HCT116 (cell line): ENCODE results near the gene TLN1. TPM values are rescaled to one million over a fixed set of nuclear protein-coding genes. Genes with fewer than 3 reads are reported as not detected.

Experiments
- ATAC-seq: fragments of 200-7000 bp; cut with Tn5 transposase; 2 replicates; pipeline ENCODE4 v1.9.1; 2020; ENCODE audit warnings: mild to moderate bottlenecking, moderate library complexity
- BruUV-seq: library from RNA; stranded (reverse); fragments of 400-500 nt; replicated peaks from 2 replicates; lab custom pipeline; 2021; lab: Mats Ljungman, UMichigan
- CTCF ChIA-PET: fragments of 300-600 bp; sonication (Branson Sonifier 250); formaldehyde crosslinking; loops from one replicate; lab custom pipeline; 2021; ENCODE audit warnings: antibody characterized with exemption; lab: Charles Lee
- POLR2A ChIA-PET: fragments of 300-600, 350-600 bp; sonication (Branson Sonifier 250); formaldehyde crosslinking; loops from one replicate; lab custom pipeline; 2021; ENCODE audit warnings: antibody characterized with exemption; lab: Charles Lee
- RAD21 ChIA-PET, 2 experiments: fragments of 300-600 bp; sonication (Branson Sonifier 250); formaldehyde crosslinking; loops; one replicate each; lab custom pipeline; 2023; ENCODE audit warnings: low total read pairs in 2 of 2; ENCODE audit not compliant: uncharacterized antibody in 2 of 2, unreplicated experiment in 2 of 2, low non-redundant PET in 1 of 2; lab: Charles Lee
- DNase-seq: peaks from one replicate; pipeline ENCODE4 v3.0.0-alpha.2; 2010; ENCODE audit warnings: low read depth, low spot score
- H2AFZ ChIP-seq: fragments of 200-600 bp; shearing (Covaris generic), sonication (generic); 2 replicates; pipeline ENCODE4 v1.6.1; 2017; ENCODE audit warnings: low read depth, mixed run types, mixed read lengths, antibody characterized with exemption, low read length; ENCODE audit not compliant: poor library complexity, severe bottlenecking
- H3K27ac ChIP-seq: 2 replicates; pipeline ENCODE4 v1.5.1; 2012; ENCODE audit warnings: low read depth, low read length
- H3K27me3 ChIP-seq: fragments of 200-600 bp; sonication (generic); 2 replicates; pipeline ENCODE4 v1.6.1; 2016; ENCODE audit warnings: mixed run types, low read length, mixed read lengths; ENCODE audit not compliant: insufficient read depth
- H3K36me3 ChIP-seq, 2 experiments: fragments of 200-500 bp in 1 of 2; fragments of 200-600 bp in 1 of 2; sonication (Bioruptor generic) in 1 of 2; sonication (generic) in 1 of 2; 2 replicates each; pipeline versions ENCODE4 v1.5.1 to v1.6.1; 2014 to 2016; ENCODE audit warnings: low read length in 2 of 2, inconsistent platforms in 1 of 2, mixed read lengths in 1 of 2, mixed run types in 1 of 2; ENCODE audit not compliant: insufficient read depth in 2 of 2, control insufficient read depth in 1 of 2
- H3K4me1 ChIP-seq, 2 experiments: fragments of 200-600 bp in 1 of 2; sonication (generic) in 1 of 2; 2 replicates each; pipeline versions ENCODE4 v1.5.1 to v1.6.1; 2012 to 2017; ENCODE audit warnings: low read length in 2 of 2, inconsistent platforms in 1 of 2, mild to moderate bottlenecking in 1 of 2, mixed read lengths in 1 of 2, mixed run types in 1 of 2, moderate library complexity in 1 of 2; ENCODE audit not compliant: insufficient read depth in 2 of 2, control insufficient read depth in 1 of 2
- H3K4me2 ChIP-seq: fragments of 200-600 bp; sonication (generic); 2 replicates; pipeline ENCODE4 v1.6.1; 2017; ENCODE audit warnings: mixed run types, low read length, mixed read lengths
- H3K4me3 ChIP-seq, 2 experiments: fragments of 200-600 bp in 1 of 2; sonication (generic) in 1 of 2; replicated peaks in 1 of 2; 2 replicates each; pipeline ENCODE4 v1.5.1; 2011 to 2016; ENCODE audit warnings: low read length in 2 of 2, control low read depth in 1 of 2, low read depth in 1 of 2, mild to moderate bottlenecking in 1 of 2, mixed read lengths in 1 of 2, mixed run types in 1 of 2
- H3K79me2 ChIP-seq: fragments of 200-600 bp; sonication (generic); 2 replicates; pipeline ENCODE4 v1.6.1; 2017; ENCODE audit warnings: mild to moderate bottlenecking, mixed run types, low read length, moderate library complexity, mixed read lengths; ENCODE audit not compliant: insufficient read depth
- H3K9ac ChIP-seq: fragments of 200-600 bp; sonication (generic); 2 replicates; pipeline ENCODE4 v1.6.1; 2016; ENCODE audit warnings: low read length, mixed read lengths
- H3K9me2 ChIP-seq: fragments of 200-600 bp; sonication (generic), shearing (Covaris generic); 2 replicates; pipeline ENCODE4 v1.6.1; 2017; ENCODE audit warnings: mixed run types, mild to moderate bottlenecking, moderate library complexity; ENCODE audit not compliant: insufficient read depth
- H3K9me3 ChIP-seq, 2 experiments: fragments of 200-500 bp in 1 of 2; fragments of 200-600 bp in 1 of 2; sonication (Bioruptor generic) in 1 of 2; sonication (generic) in 1 of 2; 2 replicates each; pipeline ENCODE4 v1.6.1; 2014 to 2017; ENCODE audit warnings: low read length in 2 of 2, mixed read lengths in 2 of 2, inconsistent platforms in 1 of 2, low read depth in 1 of 2, mild to moderate bottlenecking in 1 of 2, mixed run types in 1 of 2, moderate library complexity in 1 of 2; ENCODE audit not compliant: control insufficient read depth in 1 of 2, insufficient read depth in 1 of 2
- H4K20me1 ChIP-seq: fragments of 200-600 bp; sonication (generic), shearing (Covaris generic); 2 replicates; pipeline ENCODE4 v1.6.1; 2017; ENCODE audit warnings: mixed run types, mild to moderate bottlenecking, moderate library complexity; ENCODE audit not compliant: insufficient read depth
- CBX3 ChIP-seq: IDR thresholded peaks from 2 replicates; pipeline ENCODE4 v1.6.1; 2012; ENCODE audit warnings: low read depth
- CTCF ChIP-seq, 3 experiments: fragments of 200-600 bp in 1 of 3; sonication (generic) in 1 of 3; IDR thresholded peaks in 2 of 3; conservative IDR thresholded peaks in 1 of 3; 2 replicates each; pipeline ENCODE4 v1.5.1; 2012 to 2017; ENCODE audit warnings: low read depth in 2 of 3, low read length in 2 of 3, antibody characterized with exemption in 1 of 3, borderline replicate concordance in 1 of 3, control low read depth in 1 of 3, mild to moderate bottlenecking in 1 of 3, mixed read lengths in 1 of 3, mixed run types in 1 of 3, moderate library complexity in 1 of 3; ENCODE audit not compliant: insufficient read depth in 1 of 3
- EGR1 ChIP-seq: IDR thresholded peaks from 2 replicates; pipeline ENCODE4 v1.6.1; 2012; ENCODE audit warnings: low read depth
- EZH2phosphoT487 ChIP-seq: fragments of 200-600 bp; IDR thresholded peaks from 2 replicates; pipeline ENCODE4 v1.6.1; 2018; ENCODE audit warnings: antibody characterized with exemption, borderline replicate concordance
- FOSL1 ChIP-seq: IDR thresholded peaks from 2 replicates; pipeline ENCODE4 v1.6.1; 2012; ENCODE audit warnings: low read depth
- JUND ChIP-seq: IDR thresholded peaks from 2 replicates; pipeline ENCODE4 v1.6.1; 2012
- POLR2A ChIP-seq: IDR thresholded peaks from 2 replicates; pipeline ENCODE4 v1.7.0; 2011; ENCODE audit warnings: borderline replicate concordance; ENCODE audit not compliant: insufficient read depth, insufficient read length; ENCODE audit errors: extremely low read depth
- POLR2AphosphoS5 ChIP-seq: IDR thresholded peaks from 2 replicates; pipeline ENCODE4 v1.6.1; 2011; ENCODE audit warnings: mild to moderate bottlenecking, low read depth, low read length, moderate library complexity
- RAD21 ChIP-seq: IDR thresholded peaks from 2 replicates; pipeline ENCODE4 v1.6.1; 2012; ENCODE audit warnings: low read depth, mild to moderate bottlenecking
- SIN3A ChIP-seq: IDR thresholded peaks from 2 replicates; pipeline ENCODE4 v1.6.1; 2012; ENCODE audit warnings: low read depth
- TCF7L2 ChIP-seq: IDR thresholded peaks from 2 replicates; pipeline ENCODE4 v1.7.0; 2011; ENCODE audit warnings: borderline replicate concordance, inconsistent platforms; ENCODE audit not compliant: insufficient read depth, insufficient read length; ENCODE audit errors: extremely low read depth
- YY1 ChIP-seq: IDR thresholded peaks from 2 replicates; pipeline ENCODE4 v1.6.1; 2011; ENCODE audit warnings: low read length, low read depth, moderate library complexity, mild to moderate bottlenecking; ENCODE audit not compliant: insufficient replicate concordance; ENCODE audit errors: extremely low read depth
- ZBTB33 ChIP-seq: IDR thresholded peaks from 2 replicates; pipeline ENCODE4 v1.6.1; 2011; ENCODE audit warnings: mild to moderate bottlenecking, low read length, moderate library complexity; ENCODE audit not compliant: insufficient replicate concordance; ENCODE audit errors: extremely low read depth
- ZFX ChIP-seq: fragments of 450-650 bp; IDR thresholded peaks from 2 replicates; pipeline ENCODE4 v1.6.1; 2017
- intact Hi-C: fragments of 100-400 bp; cut with micrococcal nuclease; formaldehyde crosslinking; loops from 2 replicates; pipeline ENCODE4 v1.10.0; 2022
- total RNA-seq: library from RNA; stranded (reverse); gene quantifications from one replicate; pipeline ENCODE4 v1.2.1, GENCODE V29; 2021; ENCODE audit not compliant: unreplicated experiment

Gene TLN1
- total RNA-seq, 1 experiment from 2014 or later = 144 TPM

- H3K27ac ChIP-seq = no peak overlapping the region
- H3K27me3 ChIP-seq = no peaks in the 10 kb centered on the region
- CTCF ChIA-PET = interaction anchor here (1.1 kb wide), 1 partner anchor 13 kb away, joined by 3 read pairs; no protein-coding TSS in a partner anchor
- BruUV-seq = no TSS peak
- H3K36me3 ChIP-seq = peaks cover 50 to 57% of the 10 kb centered on the region in 2 experiments
- ATAC-seq (no peak), DNase-seq (no peak)
- H3K9me3 ChIP-seq = no peaks in the 10 kb centered on the region
- H4K20me1 ChIP-seq = peaks cover 7% of the 10 kb centered on the region; the same call in 1 of the 2 replicates
- H3K9me2 ChIP-seq = no peaks in the 10 kb centered on the region
- no peak overlapping the region for H3K9ac ChIP-seq
- no peak for TF ChIP-seq ZBTB33
- TF ChIP-seq CBX3 = no peak
- TF ChIP-seq JUND = no peak
- no peak for TF ChIP-seq EGR1
- TF ChIP-seq EZH2phosphoT487 = no peak
- no peak overlapping the region for H2AFZ ChIP-seq
- H3K79me2 ChIP-seq = peaks cover 60% of the 10 kb centered on the region
- H3K4me2 ChIP-seq = no peak overlapping the region
- POLR2A ChIA-PET = no interaction called here
- RAD21 ChIA-PET = no interaction called here
- H3K4me3 ChIP-seq = no peak overlapping the region
- intact Hi-C loops = no loop called here
- peaks cover 15 to 17% of the 10 kb centered on the region in 2 experiments for H3K4me1 ChIP-seq
Observed at GRCh38 chr9:35743452-35743851, 11.5 kb upstream of the TLN1 start.

GRCh38 chr9:35741740-35742139, 9.7 kb upstream of the TLN1 start:
- peaks cover 43% of the 10 kb centered on the region for H3K79me2 ChIP-seq
- no peaks in the 10 kb centered on the region for H3K9me3 ChIP-seq
- H3K27me3 ChIP-seq = no peaks in the 10 kb centered on the region
- H4K20me1 ChIP-seq = no peaks in the 10 kb centered on the region
- H3K36me3 ChIP-seq = peaks cover 58 to 66% of the 10 kb centered on the region in 2 experiments
- ATAC-seq (no peak; the same call in 1 of the 2 replicates), DNase-seq (no peak)
- BruUV-seq = no TSS peak
- POLR2A ChIA-PET = no interaction called here
- H3K27ac ChIP-seq = no peak overlapping the region
- no peak overlapping the region for H3K4me2 ChIP-seq
- H3K9ac ChIP-seq = no peak overlapping the region
- intact Hi-C loops = no loop called here
- no peaks in the 10 kb centered on the region for H3K9me2 ChIP-seq
- no peak overlapping the region for H3K4me3 ChIP-seq
- CTCF ChIA-PET = interaction anchor here (1.0 kb wide), 1 partner anchor 9 kb away, joined by 3 read pairs; the partner anchor contains the start of gene CREB3
- H2AFZ ChIP-seq = no peak overlapping the region
- RAD21 ChIA-PET = no interaction called here
- H3K4me1 ChIP-seq = peaks cover 3% of the 10 kb centered on the region in 2 experiments; a peak in 3 of 4 replicates
- TF ChIP-seq ZFX = no peak
- no peak for TF ChIP-seq CBX3
- no peak for TF ChIP-seq FOSL1
- no peak for TF ChIP-seq POLR2AphosphoS5
- TF ChIP-seq SIN3A = no peak
- no peak for TF ChIP-seq YY1
- TF ChIP-seq CTCF (IDR thresholded peaks at IDR 0.05 in 2 of 3, conservative IDR thresholded peaks at IDR 0.05 in 1 of 3; ENCODE audit: borderline replicate concordance in 1 of 3, insufficient read depth in 1 of 3, low read depth in 2 of 3, low read length in 2 of 3) = no peak
- no peak for TF ChIP-seq POLR2A
- TF ChIP-seq RAD21 = no peak
- no peak for TF ChIP-seq TCF7L2
- TF ChIP-seq ZBTB33 = no peak
- TF ChIP-seq EGR1 = no peak
